Measurements from ENCODE around the gene SSR2.

DNA sequence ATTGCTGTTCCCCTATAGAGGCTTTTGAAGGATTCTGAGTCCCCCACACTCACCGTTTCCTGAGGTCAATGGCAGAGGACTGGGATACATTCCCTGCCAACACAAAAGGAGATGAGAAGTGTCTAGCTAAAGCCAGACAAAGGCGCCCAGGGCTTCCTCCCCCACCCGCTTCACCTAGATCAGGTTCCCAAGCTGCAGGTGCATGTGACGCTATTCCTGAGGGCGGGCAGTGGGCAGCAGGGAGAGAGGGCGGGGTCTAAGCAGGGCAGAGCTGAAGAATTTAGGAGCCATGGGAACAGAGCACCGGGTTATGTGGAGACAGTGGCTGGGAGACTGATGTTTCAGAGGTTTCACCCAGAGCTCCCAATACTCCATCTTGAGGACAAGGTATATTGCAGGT lies 36.4 kb downstream of the SSR2 start:
- no peak for TF ChIP-seq POLR2AphosphoS5 (IDR thresholded peaks at IDR 0.05)
- TF ChIP-seq POLR2A (IDR thresholded peaks at IDR 0.05) = no peak
- TF ChIP-seq, protein P1, sequence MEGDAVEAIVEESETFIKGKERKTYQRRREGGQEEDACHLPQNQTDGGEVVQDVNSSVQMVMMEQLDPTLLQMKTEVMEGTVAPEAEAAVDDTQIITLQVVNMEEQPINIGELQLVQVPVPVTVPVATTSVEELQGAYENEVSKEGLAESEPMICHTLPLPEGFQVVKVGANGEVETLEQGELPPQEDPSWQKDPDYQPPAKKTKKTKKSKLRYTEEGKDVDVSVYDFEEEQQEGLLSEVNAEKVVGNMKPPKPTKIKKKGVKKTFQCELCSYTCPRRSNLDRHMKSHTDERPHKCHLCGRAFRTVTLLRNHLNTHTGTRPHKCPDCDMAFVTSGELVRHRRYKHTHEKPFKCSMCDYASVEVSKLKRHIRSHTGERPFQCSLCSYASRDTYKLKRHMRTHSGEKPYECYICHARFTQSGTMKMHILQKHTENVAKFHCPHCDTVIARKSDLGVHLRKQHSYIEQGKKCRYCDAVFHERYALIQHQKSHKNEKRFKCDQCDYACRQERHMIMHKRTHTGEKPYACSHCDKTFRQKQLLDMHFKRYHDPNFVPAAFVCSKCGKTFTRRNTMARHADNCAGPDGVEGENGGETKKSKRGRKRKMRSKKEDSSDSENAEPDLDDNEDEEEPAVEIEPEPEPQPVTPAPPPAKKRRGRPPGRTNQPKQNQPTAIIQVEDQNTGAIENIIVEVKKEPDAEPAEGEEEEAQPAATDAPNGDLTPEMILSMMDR (IDR thresholded peaks at IDR 0.05) = no peak

All from transverse colon (tissue), 4 donors.